SK-N-SH treated with all-trans-retinoic acid at 6 μM for 48 hours (cell line): ENCODE results near the gene CDCP1.

Experiments
- ATAC-seq: fragments of 200-7000 bp; cut with Tn5 transposase; 3 replicates; pipeline ENCODE4 v1.9.1; 2020; ENCODE audit warnings: mild to moderate bottlenecking, moderate library complexity
- BACH2 ChIP-seq: fragments of 250-450 bp; sonication (Bioruptor Pico); IDR thresholded peaks from 2 replicates; pipeline ENCODE4 v1.9.0; 2021; ENCODE audit warnings: mild to moderate bottlenecking, borderline replicate concordance
- CSDC2 ChIP-seq: fragments of 250-450 bp; sonication (Bioruptor Pico); IDR thresholded peaks from 2 replicates; pipeline ENCODE4 v1.5.0; 2020; ENCODE audit warnings: mild to moderate bottlenecking, moderate library complexity
- ESRRG ChIP-seq: fragments of 250-450 bp; sonication (Bioruptor Pico); IDR thresholded peaks from 2 replicates; pipeline ENCODE4 v1.6.1; 2021; ENCODE audit warnings: mild to moderate bottlenecking
- GLIS3 ChIP-seq: fragments of 250-450 bp; sonication (Bioruptor Pico); IDR thresholded peaks from 2 replicates; pipeline ENCODE4 v1.5.0; 2020; ENCODE audit warnings: mild to moderate bottlenecking, moderate library complexity
- ISL1 ChIP-seq: fragments of 250-450 bp; sonication (Bioruptor Pico); IDR thresholded peaks from 2 replicates; pipeline ENCODE4 v2.1.2; 2022; ENCODE audit warnings: mild to moderate bottlenecking, moderate library complexity
- OSR1 ChIP-seq: fragments of 250-450 bp; sonication (Bioruptor Pico); IDR thresholded peaks from 2 replicates; pipeline ENCODE4 v1.8.0; 2022; ENCODE audit warnings: moderate library complexity, mild to moderate bottlenecking, inconsistent platforms
- RARB ChIP-seq: fragments of 250-450 bp; sonication (Bioruptor Pico); IDR thresholded peaks from 2 replicates; pipeline ENCODE4 v1.8.0; 2021; ENCODE audit warnings: mild to moderate bottlenecking, moderate library complexity
- SNAI2 ChIP-seq: fragments of 250-450 bp; sonication (Bioruptor Pico); IDR thresholded peaks from 2 replicates; pipeline ENCODE4 v1.5.0; 2020; ENCODE audit warnings: mild to moderate bottlenecking, moderate library complexity
- TCF4 ChIP-seq: fragments of 250-450 bp; sonication (Bioruptor Pico); IDR thresholded peaks from 2 replicates; pipeline ENCODE4 v1.8.0; 2021; ENCODE audit warnings: mild to moderate bottlenecking, moderate library complexity, borderline replicate concordance
- ZC3H10 ChIP-seq: fragments of 250-450 bp; sonication (Bioruptor Pico); IDR thresholded peaks from 2 replicates; pipeline ENCODE4 v1.5.1; 2021; ENCODE audit warnings: mild to moderate bottlenecking, moderate library complexity
- ZFP3 ChIP-seq: fragments of 250-450 bp; sonication (Bioruptor Pico); IDR thresholded peaks from 2 replicates; pipeline ENCODE4 v1.5.0; 2020; ENCODE audit warnings: mild to moderate bottlenecking, moderate library complexity
- ZFP30 ChIP-seq: fragments of 450-650 bp; formaldehyde crosslinking; IDR thresholded peaks from 2 replicates; pipeline ENCODE4 v1.5.0; 2022; ENCODE audit warnings: mild to moderate bottlenecking, moderate library complexity
- TF ChIP-seq, protein P1 (sequence below): fragments of 250-450 bp; sonication (Bioruptor Pico); IDR thresholded peaks from 2 replicates; pipeline ENCODE4 v1.5.0; 2020; ENCODE audit warnings: mild to moderate bottlenecking, moderate library complexity
- TF ChIP-seq, protein P2 (sequence below): fragments of 250-450 bp; sonication (Bioruptor Pico); IDR thresholded peaks from 2 replicates; pipeline ENCODE4 v1.8.0; 2020; ENCODE audit warnings: mild to moderate bottlenecking, moderate library complexity, borderline replicate concordance
- TF ChIP-seq, protein P3 (sequence below): fragments of 250-450 bp; sonication (Bioruptor Pico); IDR thresholded peaks from 2 replicates; pipeline ENCODE4 v1.5.1; 2020; ENCODE audit warnings: low read depth, mild to moderate bottlenecking, moderate library complexity
- TF ChIP-seq, protein P4 (sequence below): fragments of 250-450 bp; sonication (Bioruptor Pico); IDR thresholded peaks from 2 replicates; pipeline ENCODE4 v1.8.0; 2021; ENCODE audit warnings: low read depth, mild to moderate bottlenecking, moderate library complexity, borderline replicate concordance
- TF ChIP-seq, protein P5 (sequence below): fragments of 250-450 bp; sonication (Bioruptor Pico); IDR thresholded peaks from 2 replicates; pipeline ENCODE4 v1.5.1; 2021; ENCODE audit warnings: mild to moderate bottlenecking, moderate library complexity

CDCP1 gene

DNA sequence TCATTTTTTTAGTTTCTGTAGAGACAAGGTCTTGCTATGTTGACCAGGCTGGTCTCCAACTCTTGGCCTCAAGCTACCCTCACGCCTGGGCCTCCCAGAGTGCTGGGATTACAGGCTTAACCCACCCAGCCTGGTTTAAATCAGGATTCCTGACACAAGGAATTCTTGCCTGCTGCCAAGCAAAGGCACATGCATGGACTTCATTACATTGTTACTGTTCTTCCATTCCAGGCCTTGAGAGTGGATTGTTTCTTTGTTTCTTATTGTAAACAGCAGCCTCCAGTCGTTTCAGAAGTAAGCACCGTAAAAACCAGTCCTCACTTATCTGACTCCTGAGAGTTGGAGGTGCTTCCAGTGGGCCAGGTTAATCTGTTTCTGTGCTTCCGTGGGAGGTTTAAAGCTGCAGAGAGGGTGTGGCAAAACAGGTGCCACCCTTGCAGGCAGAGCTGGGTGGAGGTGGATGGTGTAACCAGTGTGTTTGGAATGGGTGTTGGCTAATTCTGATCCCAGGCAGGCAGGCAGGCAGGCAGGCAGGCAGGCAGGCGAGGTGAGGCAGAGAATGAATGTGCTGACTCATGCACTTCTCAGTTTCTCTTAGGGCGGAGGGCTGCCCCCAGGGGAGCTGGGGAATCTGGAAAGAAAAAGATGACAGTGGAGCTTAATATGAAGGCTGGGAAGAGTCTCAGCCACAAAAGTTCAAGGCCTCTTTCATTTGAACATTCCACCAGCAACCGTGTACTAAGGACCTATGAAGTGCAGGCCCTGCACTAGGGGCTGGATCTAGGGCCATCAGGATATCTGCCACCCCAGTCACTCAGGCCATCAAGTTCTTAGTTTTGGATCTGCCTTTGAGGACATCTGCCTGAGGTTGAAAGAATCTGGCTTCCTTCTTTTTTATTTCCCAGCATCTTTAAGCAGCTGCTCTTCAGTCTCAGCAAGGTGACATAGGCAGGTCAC is 37.0 kb upstream of the CDCP1 start:
- no peak for TF ChIP-seq ZFP30 (CRISPR knock-in tag)
- ATAC-seq = peak; percentile 80

DNA sequence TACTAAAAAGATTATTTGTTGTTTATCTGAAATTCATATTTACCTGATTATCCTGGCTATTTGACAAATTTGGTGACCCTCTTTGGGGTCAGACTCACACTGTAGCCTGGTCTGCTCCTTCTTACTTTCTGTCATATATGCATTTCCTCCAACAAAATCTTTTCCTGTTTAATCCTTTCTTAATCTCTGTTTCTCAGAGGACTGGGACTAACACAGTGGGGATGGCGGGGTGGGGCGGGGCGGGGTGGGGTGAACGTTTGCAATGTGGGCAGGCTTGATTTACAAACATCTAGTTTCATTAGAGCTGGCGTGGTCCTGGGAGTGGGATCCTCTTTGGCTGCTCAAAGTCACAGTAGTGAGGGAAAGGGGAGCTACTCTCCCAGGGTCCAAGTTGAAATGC is 35.3 kb upstream of the CDCP1 start:
- TF ChIP-seq ISL1 (no peak), RARB (CRISPR knock-in tag) (no peak), CSDC2 (CRISPR knock-in tag) (no peak), ZC3H10 (CRISPR knock-in tag) (no peak), TCF4 (CRISPR knock-in tag) (no peak), OSR1 (no peak), GLIS3 (CRISPR knock-in tag) (no peak), ESRRG (CRISPR knock-in tag) (no peak)
- TF ChIP-seq, protein P1, sequence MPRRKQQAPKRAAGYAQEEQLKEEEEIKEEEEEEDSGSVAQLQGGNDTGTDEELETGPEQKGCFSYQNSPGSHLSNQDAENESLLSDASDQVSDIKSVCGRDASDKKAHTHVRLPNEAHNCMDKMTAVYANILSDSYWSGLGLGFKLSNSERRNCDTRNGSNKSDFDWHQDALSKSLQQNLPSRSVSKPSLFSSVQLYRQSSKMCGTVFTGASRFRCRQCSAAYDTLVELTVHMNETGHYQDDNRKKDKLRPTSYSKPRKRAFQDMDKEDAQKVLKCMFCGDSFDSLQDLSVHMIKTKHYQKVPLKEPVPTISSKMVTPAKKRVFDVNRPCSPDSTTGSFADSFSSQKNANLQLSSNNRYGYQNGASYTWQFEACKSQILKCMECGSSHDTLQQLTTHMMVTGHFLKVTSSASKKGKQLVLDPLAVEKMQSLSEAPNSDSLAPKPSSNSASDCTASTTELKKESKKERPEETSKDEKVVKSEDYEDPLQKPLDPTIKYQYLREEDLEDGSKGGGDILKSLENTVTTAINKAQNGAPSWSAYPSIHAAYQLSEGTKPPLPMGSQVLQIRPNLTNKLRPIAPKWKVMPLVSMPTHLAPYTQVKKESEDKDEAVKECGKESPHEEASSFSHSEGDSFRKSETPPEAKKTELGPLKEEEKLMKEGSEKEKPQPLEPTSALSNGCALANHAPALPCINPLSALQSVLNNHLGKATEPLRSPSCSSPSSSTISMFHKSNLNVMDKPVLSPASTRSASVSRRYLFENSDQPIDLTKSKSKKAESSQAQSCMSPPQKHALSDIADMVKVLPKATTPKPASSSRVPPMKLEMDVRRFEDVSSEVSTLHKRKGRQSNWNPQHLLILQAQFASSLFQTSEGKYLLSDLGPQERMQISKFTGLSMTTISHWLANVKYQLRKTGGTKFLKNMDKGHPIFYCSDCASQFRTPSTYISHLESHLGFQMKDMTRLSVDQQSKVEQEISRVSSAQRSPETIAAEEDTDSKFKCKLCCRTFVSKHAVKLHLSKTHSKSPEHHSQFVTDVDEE = no peak
- TF ChIP-seq, protein P2, sequence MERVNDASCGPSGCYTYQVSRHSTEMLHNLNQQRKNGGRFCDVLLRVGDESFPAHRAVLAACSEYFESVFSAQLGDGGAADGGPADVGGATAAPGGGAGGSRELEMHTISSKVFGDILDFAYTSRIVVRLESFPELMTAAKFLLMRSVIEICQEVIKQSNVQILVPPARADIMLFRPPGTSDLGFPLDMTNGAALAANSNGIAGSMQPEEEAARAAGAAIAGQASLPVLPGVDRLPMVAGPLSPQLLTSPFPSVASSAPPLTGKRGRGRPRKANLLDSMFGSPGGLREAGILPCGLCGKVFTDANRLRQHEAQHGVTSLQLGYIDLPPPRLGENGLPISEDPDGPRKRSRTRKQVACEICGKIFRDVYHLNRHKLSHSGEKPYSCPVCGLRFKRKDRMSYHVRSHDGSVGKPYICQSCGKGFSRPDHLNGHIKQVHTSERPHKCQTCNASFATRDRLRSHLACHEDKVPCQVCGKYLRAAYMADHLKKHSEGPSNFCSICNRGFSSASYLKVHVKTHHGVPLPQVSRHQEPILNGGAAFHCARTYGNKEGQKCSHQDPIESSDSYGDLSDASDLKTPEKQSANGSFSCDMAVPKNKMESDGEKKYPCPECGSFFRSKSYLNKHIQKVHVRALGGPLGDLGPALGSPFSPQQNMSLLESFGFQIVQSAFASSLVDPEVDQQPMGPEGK (CRISPR knock-in tag) = no peak
- no peak for ATAC-seq

DNA sequence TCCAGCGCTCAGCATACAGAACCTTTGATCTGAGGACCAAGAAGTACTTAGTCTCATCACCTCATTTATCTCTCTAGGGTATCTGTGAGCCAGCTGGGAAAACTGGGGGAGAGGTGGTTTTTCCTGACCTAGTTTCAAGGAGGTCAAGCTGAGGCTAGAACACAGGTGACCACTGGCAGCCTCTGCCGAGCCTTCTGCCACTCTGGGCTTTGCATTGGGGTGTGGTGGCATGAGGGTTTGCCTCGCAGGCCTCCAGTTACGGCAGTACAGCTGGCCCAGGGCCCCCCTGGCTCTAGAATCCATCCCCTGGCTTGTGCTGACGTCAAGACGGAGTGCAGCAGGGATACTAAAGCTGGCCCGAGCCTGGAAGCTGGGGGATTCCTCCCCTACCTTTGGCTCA is 34.7 kb upstream of the CDCP1 start:
- no peak for ATAC-seq
- TF ChIP-seq ZFP3 (CRISPR knock-in tag) (no peak), CSDC2 (CRISPR knock-in tag) (no peak), ZC3H10 (CRISPR knock-in tag) (no peak), SNAI2 (CRISPR knock-in tag) (no peak), TCF4 (CRISPR knock-in tag) (no peak), OSR1 (no peak), ESRRG (CRISPR knock-in tag) (no peak), ISL1 (no peak), BACH2 (no peak)
- TF ChIP-seq, protein P3, sequence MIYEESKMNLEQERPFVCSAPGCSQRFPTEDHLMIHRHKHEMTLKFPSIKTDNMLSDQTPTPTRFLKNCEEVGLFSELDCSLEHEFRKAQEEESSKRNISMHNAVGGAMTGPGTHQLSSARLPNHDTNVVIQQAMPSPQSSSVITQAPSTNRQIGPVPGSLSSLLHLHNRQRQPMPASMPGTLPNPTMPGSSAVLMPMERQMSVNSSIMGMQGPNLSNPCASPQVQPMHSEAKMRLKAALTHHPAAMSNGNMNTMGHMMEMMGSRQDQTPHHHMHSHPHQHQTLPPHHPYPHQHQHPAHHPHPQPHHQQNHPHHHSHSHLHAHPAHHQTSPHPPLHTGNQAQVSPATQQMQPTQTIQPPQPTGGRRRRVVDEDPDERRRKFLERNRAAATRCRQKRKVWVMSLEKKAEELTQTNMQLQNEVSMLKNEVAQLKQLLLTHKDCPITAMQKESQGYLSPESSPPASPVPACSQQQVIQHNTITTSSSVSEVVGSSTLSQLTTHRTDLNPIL (CRISPR knock-in tag) = no peak
- TF ChIP-seq, protein P2 (CRISPR knock-in tag) = no peak
- TF ChIP-seq, protein P4, sequence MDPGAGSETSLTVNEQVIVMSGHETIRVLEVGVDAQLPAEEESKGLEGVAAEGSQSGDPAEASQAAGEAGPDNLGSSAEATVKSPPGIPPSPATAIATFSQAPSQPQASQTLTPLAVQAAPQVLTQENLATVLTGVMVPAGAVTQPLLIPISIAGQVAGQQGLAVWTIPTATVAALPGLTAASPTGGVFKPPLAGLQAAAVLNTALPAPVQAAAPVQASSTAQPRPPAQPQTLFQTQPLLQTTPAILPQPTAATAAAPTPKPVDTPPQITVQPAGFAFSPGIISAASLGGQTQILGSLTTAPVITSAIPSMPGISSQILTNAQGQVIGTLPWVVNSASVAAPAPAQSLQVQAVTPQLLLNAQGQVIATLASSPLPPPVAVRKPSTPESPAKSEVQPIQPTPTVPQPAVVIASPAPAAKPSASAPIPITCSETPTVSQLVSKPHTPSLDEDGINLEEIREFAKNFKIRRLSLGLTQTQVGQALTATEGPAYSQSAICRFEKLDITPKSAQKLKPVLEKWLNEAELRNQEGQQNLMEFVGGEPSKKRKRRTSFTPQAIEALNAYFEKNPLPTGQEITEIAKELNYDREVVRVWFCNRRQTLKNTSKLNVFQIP (CRISPR knock-in tag) = no peak
- TF ChIP-seq, protein P5, sequence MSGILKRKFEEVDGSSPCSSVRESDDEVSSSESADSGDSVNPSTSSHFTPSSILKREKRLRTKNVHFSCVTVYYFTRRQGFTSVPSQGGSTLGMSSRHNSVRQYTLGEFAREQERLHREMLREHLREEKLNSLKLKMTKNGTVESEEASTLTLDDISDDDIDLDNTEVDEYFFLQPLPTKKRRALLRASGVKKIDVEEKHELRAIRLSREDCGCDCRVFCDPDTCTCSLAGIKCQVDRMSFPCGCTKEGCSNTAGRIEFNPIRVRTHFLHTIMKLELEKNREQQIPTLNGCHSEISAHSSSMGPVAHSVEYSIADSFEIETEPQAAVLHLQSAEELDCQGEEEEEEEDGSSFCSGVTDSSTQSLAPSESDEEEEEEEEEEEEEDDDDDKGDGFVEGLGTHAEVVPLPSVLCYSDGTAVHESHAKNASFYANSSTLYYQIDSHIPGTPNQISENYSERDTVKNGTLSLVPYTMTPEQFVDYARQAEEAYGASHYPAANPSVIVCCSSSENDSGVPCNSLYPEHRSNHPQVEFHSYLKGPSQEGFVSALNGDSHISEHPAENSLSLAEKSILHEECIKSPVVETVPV (CRISPR knock-in tag) = no peak
- TF ChIP-seq, all 23 proteins: peak for 0
